PC-9 (cell line): ENCODE measurements around the gene SCGB1A1.

Experiments used
- CTCF ChIP-seq: fragments of 200-600 bp; sonication (generic); conservative IDR thresholded peaks from 2 replicates; pipeline ENCODE4 v1.6.1; 2017; ENCODE audit warnings: mixed run types, antibody characterized with exemption, mild to moderate bottlenecking, moderate library complexity
- EZH2 ChIP-seq: fragments of 200-600 bp; sonication (generic); IDR thresholded peaks from 2 replicates; pipeline ENCODE4 v1.8.0; 2017; ENCODE audit warnings: antibody characterized with exemption, low read depth

- no peak for TF ChIP-seq EZH2
- TF ChIP-seq CTCF, result no peak
Observed at GRCh38 chr11:62411524-62411923, 7.3 kb upstream of the SCGB1A1 start.
